ENCODE results near the gene KISS1.

KISS1 gene

GRCh38 chr1:204217648-204218000 lies 21.3 kb upstream of the KISS1 start:
- no peak for DNase-seq (ENCODE audit: low spot score)

- no peak for DNase-seq (ENCODE audit: low spot score)
Measured at GRCh38 chr1:204216880-204217647, 20.8 kb upstream of the KISS1 start.

- DNase-seq (ENCODE audit: low spot score), result no peak
Measured at GRCh38 chr1:204216236-204216635, 19.9 kb upstream of the KISS1 start.

- DNase-seq (ENCODE audit: low spot score), result peak; percentile 81
Measured at GRCh38 chr1:204213668-204214662, 17.7 kb upstream of the KISS1 start, which contains the start of gene GOLT1A. TSS of gene GOLT1A (minus strand) at chr1:204213988. CDS start at chr1:204213906, 82 bp downstream.

GRCh38 chr1:204212715-204213114 lies 16.4 kb upstream of the KISS1 start:
- no peak for DNase-seq (ENCODE audit: low spot score)

GRCh38 chr1:204211046-204211445 lies 14.8 kb upstream of the KISS1 start:
- no peak for DNase-seq (ENCODE audit: low spot score)

GRCh38 chr1:204207136-204207616 lies 10.9 kb upstream of the KISS1 start:
- peak; percentile 87 for DNase-seq (ENCODE audit: low spot score)

- DNase-seq (ENCODE audit: low spot score), result no peak
Measured at GRCh38 chr1:204206121-204206520, 9.8 kb upstream of the KISS1 start.

- DNase-seq (ENCODE audit: low spot score), result no peak
Measured at GRCh38 chr1:204205486-204205885, 9.2 kb upstream of the KISS1 start.

GRCh38 chr1:204204944-204205343 lies 8.7 kb upstream of the KISS1 start:
- DNase-seq (ENCODE audit: low spot score), result no peak

GRCh38 chr1:204203206-204203767 lies 7.0 kb upstream of the KISS1 start:
- DNase-seq (ENCODE audit: low spot score), result no peak

- DNase-seq (ENCODE audit: low spot score), result no peak
Measured at GRCh38 chr1:204202481-204202880, 6.2 kb upstream of the KISS1 start.

GRCh38 chr1:204201348-204202040 lies 5.2 kb upstream of the KISS1 start:
- DNase-seq (ENCODE audit: low spot score), result no peak

- DNase-seq (ENCODE audit: low spot score), result no peak
Measured at GRCh38 chr1:204199579-204199978, 3.3 kb upstream of the KISS1 start.

- DNase-seq (ENCODE audit: low spot score), result no peak
Measured at GRCh38 chr1:204198348-204199340, 2.4 kb upstream of the KISS1 start.

GRCh38 chr1:204197068-204197467 lies 777 bp upstream of the KISS1 start:
- no peak for DNase-seq (ENCODE audit: low spot score)

GRCh38 chr1:204194771-204195170 lies 1.5 kb downstream of the KISS1 start:
- DNase-seq (ENCODE audit: low spot score), result no peak

- no peak for DNase-seq (ENCODE audit: low spot score)
Measured at GRCh38 chr1:204194080-204194479, 2.2 kb downstream of the KISS1 start.

GRCh38 chr1:204192589-204193352 lies 3.5 kb downstream of the KISS1 start:
- DNase-seq (ENCODE audit: low spot score), result no peak

- DNase-seq (ENCODE audit: low spot score), result no peak
Measured at GRCh38 chr1:204192046-204192445, 4.2 kb downstream of the KISS1 start.
